SH-SY5Y (cell line): ENCODE results near the gene GRIP1.

ENCODE experiments used
- GATA2 ChIP-seq: IDR thresholded peaks from 2 replicates; pipeline ENCODE4 v1.6.1; 2011; ENCODE audit warnings: mild to moderate bottlenecking, low read depth, low read length
- GATA3 ChIP-seq: IDR thresholded peaks from 2 replicates; pipeline ENCODE4 v1.6.1; 2011; ENCODE audit warnings: low read depth, mild to moderate bottlenecking, low read length, moderate library complexity

GRCh38 chr12:66514581-66514980 is 164.3 kb downstream of the GRIP1 start:
- TF ChIP-seq GATA2 (no peak), GATA3 (no peak)
